GM10248 (cell line): ENCODE measurements around the gene UCHL1.

Source experiments
- CTCF ChIA-PET: fragments of 300-600 bp; sonication (Branson Sonifier 250); formaldehyde crosslinking; extraction: SDS; loops from one replicate; lab custom pipeline; 2021; ENCODE audit warnings: antibody characterized with exemption; lab: Yijun Ruan, JAX
- POLR2A ChIA-PET: fragments of 350-650 bp; sonication (Branson Sonifier 250); formaldehyde crosslinking; extraction: SDS; loops from one replicate; lab custom pipeline; 2020; ENCODE audit warnings: antibody characterized with exemption; lab: Yijun Ruan, JAX
- DNase-seq: peaks from one replicate; pipeline ENCODE4 v3.0.0; 2012; ENCODE audit errors: extremely low spot score
- CTCF ChIP-seq: IDR thresholded peaks from 2 replicates; pipeline ENCODE4 v1.5.1; 2012; ENCODE audit warnings: mild to moderate bottlenecking, low read depth; ENCODE audit errors: extremely low read depth, missing control alignments, control extremely low read depth

The UCHL1 gene

GRCh38 chr4:41217020-41217333 lies 39.8 kb upstream of the UCHL1 start:
- ChIA-PET CTCF (interaction anchor here (1.3 to 9.2 kb wide), 3 partner anchors 13 to 291 kb away, joined by 3 to 85 read pairs (median 4); no protein-coding TSS in a partner anchor), POLR2A (interaction anchor here (0.7 kb wide), 1 partner anchor 295 kb away, joined by 3 read pairs; no protein-coding TSS in a partner anchor)
- no peak for DNase-seq
- no peak for TF ChIP-seq CTCF

GRCh38 chr4:41217374-41217773 lies 39.4 kb upstream of the UCHL1 start:
- DNase-seq, result no peak
- no peak for TF ChIP-seq CTCF
- ChIA-PET CTCF (interaction anchor here (1.3 to 9.2 kb wide), 3 partner anchors 238 to 292 kb away, joined by 3 to 85 read pairs (median 5); no protein-coding TSS in a partner anchor), POLR2A (interaction anchor here (0.7 kb wide), 1 partner anchor 295 kb away, joined by 3 read pairs; no protein-coding TSS in a partner anchor)

- no peak for TF ChIP-seq CTCF
- ChIA-PET POLR2A (interaction anchor here (0.6 kb wide), 1 partner anchor 1216 kb away, joined by 3 read pairs; no protein-coding TSS in a partner anchor), CTCF (interaction anchor here (0.8 to 1.4 kb wide), 4 partner anchors 10 to 242 kb away, joined by 3 to 5 read pairs (median 4); no protein-coding TSS in a partner anchor)
- DNase-seq, result no peak
Measured at GRCh38 chr4:41218703-41219102, 38.0 kb upstream of the UCHL1 start.

GRCh38 chr4:41219421-41219950 lies 37.2 kb upstream of the UCHL1 start:
- ChIA-PET POLR2A (interaction anchor here (0.6 kb wide), 1 partner anchor 1217 kb away, joined by 3 read pairs; no protein-coding TSS in a partner anchor), CTCF (interaction anchor here (1.0 kb wide), 1 partner anchor 251 kb away, joined by 3 read pairs; no protein-coding TSS in a partner anchor)
- no peak for TF ChIP-seq CTCF
- no peak for DNase-seq

- CTCF ChIA-PET, result interaction anchor here (1.1 to 1.5 kb wide), 4 partner anchors 11 to 246 kb away, joined by 3 read pairs; no protein-coding TSS in a partner anchor
- DNase-seq, result no peak
- POLR2A ChIA-PET, result no interaction called here
- no peak for TF ChIP-seq CTCF
Measured at GRCh38 chr4:41221850-41222645, 34.7 kb upstream of the UCHL1 start.

- ChIA-PET CTCF (no interaction called here), POLR2A (interaction anchor here (0.6 kb wide), 1 partner anchor 607 kb away, joined by 6 read pairs; no protein-coding TSS in a partner anchor)
- DNase-seq, result no peak
- TF ChIP-seq CTCF, result no peak
Measured at GRCh38 chr4:41227902-41228301, 28.8 kb upstream of the UCHL1 start.
